MCF 10A (cell line): Measurements from ENCODE around the gene SPARCL1. TPM values are rescaled to one million over a fixed set of nuclear protein-coding genes. Genes with fewer than 3 reads are reported as not detected.
A peak's percentile ranks its signal among the peaks of the same experiment; 100 is the strongest.

Source experiments
- BruUV-seq: library from RNA; stranded (reverse); fragments of 400-500 nt; replicated peaks from 2 replicates; lab custom pipeline; 2021; lab: Mats Ljungman, UMichigan
- CTCF ChIA-PET: fragments of 300-600 bp; sonication (Branson Sonifier 250); formaldehyde crosslinking; extraction: SDS; loops from one replicate; lab custom pipeline; 2021; ENCODE audit warnings: antibody characterized with exemption, inconsistent platforms; lab: Yijun Ruan, JAX
- POLR2A ChIA-PET: fragments of 300-600, 350-650 bp; sonication (Branson Sonifier 250); formaldehyde crosslinking; extraction: SDS; loops from one replicate; lab custom pipeline; 2020; ENCODE audit warnings: antibody characterized with exemption, inconsistent platforms; lab: Yijun Ruan, JAX
- DNase-seq: peaks from one replicate; pipeline ENCODE4 v3.0.0-alpha.2; 2018; ENCODE audit not compliant: unreplicated experiment
- H3K27ac Mint-ChIP-seq: one replicate; pipeline ENCODE4 v1.8.0; 2022; ENCODE audit warnings: mild to moderate bottlenecking, low read depth, mixed read lengths; ENCODE audit not compliant: unreplicated experiment
- H3K27me3 Mint-ChIP-seq: one replicate; pipeline ENCODE4 v1.8.0; 2022; ENCODE audit warnings: mixed read lengths; ENCODE audit not compliant: insufficient read depth, unreplicated experiment
- H3K36me3 Mint-ChIP-seq: one replicate; pipeline ENCODE4 v1.8.0; 2022; ENCODE audit warnings: mild to moderate bottlenecking, moderate library complexity, mixed read lengths; ENCODE audit not compliant: insufficient read depth, unreplicated experiment
- H3K4me1 Mint-ChIP-seq: one replicate; pipeline ENCODE4 v1.8.0; 2022; ENCODE audit warnings: mixed read lengths; ENCODE audit not compliant: insufficient read depth, unreplicated experiment
- H3K4me3 Mint-ChIP-seq: one replicate; pipeline ENCODE4 v1.8.0; 2022; ENCODE audit warnings: mild to moderate bottlenecking, moderate library complexity, mixed read lengths; ENCODE audit not compliant: unreplicated experiment
- H3K9me3 Mint-ChIP-seq: one replicate; pipeline ENCODE4 v1.8.0; 2022; ENCODE audit warnings: mixed read lengths; ENCODE audit not compliant: unreplicated experiment
- CTCF ChIP-seq: fragments of 200-600 bp; IDR thresholded peaks from one replicate; pipeline ENCODE4 v1.8.0; 2022; ENCODE audit warnings: antibody characterized with exemption, mild to moderate bottlenecking; ENCODE audit not compliant: unreplicated experiment
- intact Hi-C: fragments of 100-400 bp; cut with micrococcal nuclease; formaldehyde crosslinking; loops from 2 replicates; pipeline ENCODE4 v1.14.1; 2022
- total RNA-seq: library from RNA; stranded (reverse); gene quantifications from 2 replicates; pipeline ENCODE4 v1.2.3, GENCODE V29; 2022

The SPARCL1 gene
- total RNA-seq, 1 experiment from 2014 or later, result not detected

DNA sequence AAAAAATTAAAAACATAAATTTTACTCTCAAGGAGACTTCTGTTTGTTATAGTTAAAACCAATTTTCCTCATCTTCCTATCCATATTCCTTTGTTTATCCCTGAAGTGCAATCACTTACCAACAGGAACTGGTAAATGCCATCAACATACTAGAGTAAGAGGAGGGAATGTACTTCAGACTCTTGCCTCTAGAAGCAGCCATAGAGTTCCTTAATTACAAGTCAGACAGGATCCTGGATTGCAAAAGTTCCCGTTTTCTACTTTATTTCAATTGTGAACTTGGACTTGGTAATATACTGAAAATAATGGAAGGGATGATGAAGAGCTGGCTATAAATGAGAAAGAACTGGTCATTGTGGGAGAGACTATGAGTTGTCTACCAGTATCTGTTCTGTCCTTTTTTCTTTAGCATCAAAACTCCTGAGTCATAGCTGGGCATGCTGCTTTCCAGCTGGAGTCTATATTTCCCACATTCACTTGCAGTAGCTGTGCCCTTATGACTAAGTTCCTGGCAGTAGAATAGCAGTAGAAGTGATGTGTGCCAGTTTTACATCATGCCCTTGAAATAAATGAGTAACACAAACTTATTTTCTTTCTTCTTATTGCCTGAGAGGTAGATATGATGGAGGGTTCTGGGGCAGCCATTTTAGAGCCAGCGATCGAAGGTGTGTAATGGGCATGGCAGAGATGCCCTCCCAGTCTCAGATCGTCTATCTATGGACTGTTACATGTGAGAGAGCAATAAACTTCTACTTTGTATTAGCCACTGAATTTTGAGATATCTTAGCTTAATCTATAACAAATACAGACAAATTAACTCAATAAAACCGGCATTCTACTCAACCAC is 26.8 kb upstream of the SPARCL1 start:
- H3K27ac Mint-ChIP-seq, result peak overlapping the region; percentile 74
- no peaks in the 10 kb centered on the region for H3K36me3 Mint-ChIP-seq
- peaks cover 13% of the 10 kb centered on the region for H3K4me1 Mint-ChIP-seq
- no TSS peak for BruUV-seq
- ChIA-PET POLR2A (interaction anchor here (0.8 to 2.8 kb wide), 9 partner anchors 11 to 263 kb away, joined by 3 to 13 read pairs (median 3); no protein-coding TSS in a partner anchor), CTCF (interaction anchor here (0.6 to 1.8 kb wide), 7 partner anchors 12 to 297 kb away, joined by 3 to 5 read pairs (median 3); no protein-coding TSS in a partner anchor)
- H3K9me3 Mint-ChIP-seq, result no peaks in the 10 kb centered on the region
- H3K4me3 Mint-ChIP-seq, result no peak overlapping the region
- intact Hi-C loops, result loop anchor here (1.0 kb wide), 1 partner anchor 33 kb away; no protein-coding TSS in a partner anchor
- H3K27me3 Mint-ChIP-seq, result no peaks in the 10 kb centered on the region
- no peak for TF ChIP-seq CTCF
- DNase-seq, result peak; percentile 94

DNA sequence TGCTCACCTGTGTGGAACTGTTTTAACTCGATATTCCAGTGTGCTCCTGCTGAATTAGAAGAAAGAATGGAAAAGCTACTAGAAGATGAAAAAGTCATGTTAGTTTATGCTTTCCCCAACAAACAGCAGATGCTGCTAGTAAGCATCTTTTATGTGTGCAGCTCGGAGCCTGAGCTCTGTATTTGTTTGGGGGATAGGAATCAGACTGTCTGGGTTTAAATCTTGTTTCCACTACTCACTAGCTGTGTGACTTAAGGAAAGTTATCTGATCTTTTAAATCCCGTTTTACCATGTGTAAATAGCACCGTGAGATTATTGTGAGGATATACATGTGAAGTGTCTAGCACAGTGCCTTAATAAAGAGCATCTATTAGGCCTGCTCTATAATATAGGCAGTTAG is 24.0 kb upstream of the SPARCL1 start:
- CTCF ChIA-PET, result interaction anchor here (1.1 to 1.4 kb wide), 3 partner anchors 9 to 285 kb away, joined by 4 to 6 read pairs (median 5); no protein-coding TSS in a partner anchor
- POLR2A ChIA-PET, result no interaction called here
- Mint-ChIP-seq H3K9me3 (no peaks in the 10 kb centered on the region), H3K4me1 (peaks cover 13% of the 10 kb centered on the region), H3K4me3 (no peak overlapping the region), H3K36me3 (no peaks in the 10 kb centered on the region), H3K27ac (no peak overlapping the region), H3K27me3 (no peaks in the 10 kb centered on the region)
- DNase-seq, result no peak
- TF ChIP-seq CTCF, result no peak
- no TSS peak for BruUV-seq
- intact Hi-C loops, result no loop called here

- CTCF ChIA-PET, result no interaction called here
- H3K27ac Mint-ChIP-seq, result no peak overlapping the region
- no peaks in the 10 kb centered on the region for H3K9me3 Mint-ChIP-seq
These were observed 22.2 kb upstream of the SPARCL1 start for GRCh38 chr4:87551361-87551760.

More at GRCh38 chr4:87551361-87551760, 22.2 kb upstream of the SPARCL1 start:
- TF ChIP-seq CTCF, result no peak
- Mint-ChIP-seq H3K36me3 (no peaks in the 10 kb centered on the region), H3K4me3 (no peak overlapping the region), H3K4me1 (peaks cover 12% of the 10 kb centered on the region), H3K27me3 (no peaks in the 10 kb centered on the region)
- intact Hi-C loops, result no loop called here
- DNase-seq, result no peak
- POLR2A ChIA-PET, result no interaction called here
- BruUV-seq, result no TSS peak
